HG03354 (cell line): Measurements from ENCODE around the gene MN1.

Experiments used
- ATAC-seq: cut with Tn5 transposase; IDR thresholded peaks from one replicate; pipeline ENCODE4 v1.9.1; 2021; ENCODE audit warnings: mild to moderate bottlenecking; ENCODE audit not compliant: unreplicated experiment, poor library complexity, severe bottlenecking

Gene MN1

GRCh38 chr22:27786965-27787364 is 14.6 kb downstream of the MN1 start:
- no peak for ATAC-seq

- ATAC-seq: no peak
These were observed 15.1 kb downstream of the MN1 start for GRCh38 chr22:27786291-27786932.

GRCh38 chr22:27785831-27786230 is 15.7 kb downstream of the MN1 start:
- no peak for ATAC-seq

GRCh38 chr22:27784120-27784475 is 17.5 kb downstream of the MN1 start:
- no peak for ATAC-seq

- no peak for ATAC-seq
These were observed 18.0 kb downstream of the MN1 start for GRCh38 chr22:27783436-27784119.

GRCh38 chr22:27782088-27782487 is 19.5 kb downstream of the MN1 start:
- no peak for ATAC-seq

- no peak for ATAC-seq
These were observed 21.4 kb downstream of the MN1 start for GRCh38 chr22:27780161-27780575.

- no peak for ATAC-seq
These were observed 21.9 kb downstream of the MN1 start for GRCh38 chr22:27779643-27780042.

GRCh38 chr22:27778294-27779090 is 23.1 kb downstream of the MN1 start:
- no peak for ATAC-seq

GRCh38 chr22:27777128-27777527 is 24.4 kb downstream of the MN1 start:
- no peak for ATAC-seq

- ATAC-seq: no peak
These were observed 25.0 kb downstream of the MN1 start for GRCh38 chr22:27776650-27776958.

GRCh38 chr22:27775758-27776649 is 25.6 kb downstream of the MN1 start:
- no peak for ATAC-seq

GRCh38 chr22:27775087-27775698 is 26.4 kb downstream of the MN1 start:
- no peak for ATAC-seq

- no peak for ATAC-seq
These were observed 27.4 kb downstream of the MN1 start for GRCh38 chr22:27774200-27774599.

GRCh38 chr22:27772984-27773498 is 28.5 kb downstream of the MN1 start:
- ATAC-seq: no peak

- no peak for ATAC-seq
These were observed 29.2 kb downstream of the MN1 start for GRCh38 chr22:27772081-27772983.

- no peak for ATAC-seq
These were observed 29.9 kb downstream of the MN1 start for GRCh38 chr22:27771637-27772036.

GRCh38 chr22:27769012-27769411 is 32.5 kb downstream of the MN1 start:
- ATAC-seq: no peak
